Embryonic facial prominence (tissue), 1 donor: ENCODE results near the gene TMEM238.

Source experiments
- DNase-seq: peaks from one replicate; pipeline ENCODE4 v3.0.0-alpha.2; 2016; ENCODE audit errors: extremely low spot score

TMEM238 gene

GRCh38 chr19:55358493-55358892 lies 25.6 kb downstream of the TMEM238 start:
- DNase-seq: no peak

GRCh38 chr19:55355213-55355821 lies 28.8 kb downstream of the TMEM238 start:
- no peak for DNase-seq

GRCh38 chr19:55354698-55355212 lies 29.3 kb downstream of the TMEM238 start, which contains the start of gene COX6B2:
COX6B2 (minus strand) TSS chr19:55354719; CDS start chr19:55354521, 198 bp downstream.
- DNase-seq: no peak

DNA sequence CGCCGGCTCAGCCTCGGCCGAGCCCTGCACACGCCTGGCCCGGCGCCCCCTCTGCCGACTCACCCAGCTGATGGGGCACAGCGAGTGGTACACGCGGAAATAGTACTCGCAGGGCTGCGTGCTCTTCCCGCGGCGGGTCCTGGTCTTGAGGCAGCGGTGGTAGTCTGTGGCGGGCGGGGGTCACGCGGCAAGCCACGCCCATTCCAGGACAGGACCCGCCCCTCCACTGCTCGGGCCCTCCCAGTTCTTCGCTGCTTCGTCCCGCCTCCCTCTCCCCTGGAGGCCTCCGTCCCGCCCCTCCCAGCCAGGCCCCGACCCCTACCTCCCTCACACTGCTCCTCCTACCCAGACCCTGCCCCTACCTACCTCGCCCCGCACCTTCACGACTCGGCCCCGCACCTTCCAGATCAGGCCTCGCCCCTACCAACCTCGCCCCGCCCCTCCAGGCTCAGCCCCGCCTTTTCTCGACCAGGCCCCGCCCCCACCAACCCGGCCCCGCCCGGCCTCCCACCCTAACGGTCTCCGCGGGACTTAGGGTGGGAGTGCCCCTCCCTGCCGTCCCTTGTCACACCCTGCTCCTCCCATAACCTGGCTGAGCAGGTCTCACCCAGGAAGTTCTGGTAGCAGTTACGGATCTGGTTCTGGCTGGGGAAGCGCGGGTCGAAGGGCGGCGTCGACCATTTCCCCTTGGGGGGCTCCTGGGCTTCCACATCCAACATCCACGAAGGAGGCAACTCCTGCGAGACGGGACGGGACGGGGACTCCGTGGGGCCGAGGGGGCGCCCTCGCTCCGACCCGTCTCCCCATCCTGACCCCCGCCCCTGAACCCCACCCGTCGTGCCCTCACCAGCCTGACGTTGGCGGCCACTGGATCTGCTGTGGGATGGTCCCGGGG lies 30.0 kb downstream of the TMEM238 start:
- peak; percentile 40 for DNase-seq

DNA sequence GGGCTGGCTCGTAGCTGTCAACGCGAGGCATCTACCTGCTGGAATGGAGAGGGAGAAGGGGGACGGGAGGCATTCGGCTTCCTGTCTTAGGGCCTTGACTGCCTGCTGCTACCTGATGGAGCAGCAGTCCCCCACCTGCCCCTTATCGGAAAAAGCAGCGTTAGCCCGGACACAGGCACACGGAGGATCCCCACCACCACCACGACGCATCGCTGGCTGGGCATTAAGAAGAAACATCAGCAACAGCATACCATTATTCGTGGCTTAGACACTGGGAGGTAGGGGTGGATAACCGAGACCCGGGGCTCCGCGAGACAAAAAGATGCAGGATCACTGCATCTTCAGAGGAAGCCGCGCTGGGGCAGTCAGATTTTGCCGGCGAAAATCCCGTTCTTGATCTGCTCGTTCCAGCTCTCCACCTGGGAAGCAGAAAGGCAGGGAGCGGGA lies 30.7 kb downstream of the TMEM238 start:
- no peak for DNase-seq

DNA sequence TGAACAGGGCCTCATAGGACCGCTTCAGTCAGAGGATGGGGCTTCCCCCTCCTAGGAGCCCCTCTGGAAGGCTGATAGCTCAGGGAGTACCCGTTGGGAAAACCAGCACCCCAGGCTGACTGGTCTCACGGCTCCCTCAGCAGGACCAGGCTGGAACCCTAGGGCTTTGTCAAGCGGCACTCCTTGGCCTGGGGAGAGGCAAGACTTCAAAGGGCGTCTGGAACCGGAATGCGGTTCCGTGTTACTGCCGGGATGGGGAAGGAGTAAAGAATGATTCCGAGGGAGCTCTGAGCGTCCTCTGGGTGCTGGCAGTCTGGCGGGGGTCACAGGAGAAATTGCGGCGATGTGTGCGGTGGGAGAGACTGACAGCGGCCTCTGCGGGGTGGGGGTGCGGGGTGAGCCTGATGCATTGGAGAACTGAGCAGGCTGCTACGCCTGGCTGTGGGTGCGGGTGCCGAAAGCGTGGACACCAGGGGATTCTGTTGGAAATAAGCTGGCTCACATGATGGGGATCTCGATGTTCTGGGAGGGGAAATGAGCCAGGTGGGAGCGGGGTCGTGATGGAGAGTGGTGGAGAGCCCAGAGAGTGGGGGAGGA lies 31.4 kb downstream of the TMEM238 start:
- DNase-seq: no peak

DNA sequence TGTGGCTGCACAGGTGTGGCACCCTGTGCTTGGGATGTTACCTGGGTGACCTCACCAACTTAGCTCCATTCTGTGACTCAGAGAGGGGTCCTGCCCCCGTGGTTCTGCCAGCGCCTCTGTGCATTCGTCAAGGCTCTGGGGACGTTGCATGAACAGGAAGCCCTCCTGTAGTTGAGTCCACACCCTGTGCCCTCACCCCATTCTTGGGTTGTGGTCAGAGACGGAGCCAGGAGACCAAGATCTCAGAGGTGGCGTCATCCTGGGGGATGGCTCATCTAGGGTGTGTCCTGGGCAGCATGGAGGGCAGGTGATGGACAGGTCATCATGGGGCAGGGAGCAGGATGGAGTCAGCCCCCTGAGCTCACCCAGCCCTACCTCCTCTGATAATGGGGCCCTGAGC lies 32.1 kb downstream of the TMEM238 start:
- DNase-seq: no peak

DNA sequence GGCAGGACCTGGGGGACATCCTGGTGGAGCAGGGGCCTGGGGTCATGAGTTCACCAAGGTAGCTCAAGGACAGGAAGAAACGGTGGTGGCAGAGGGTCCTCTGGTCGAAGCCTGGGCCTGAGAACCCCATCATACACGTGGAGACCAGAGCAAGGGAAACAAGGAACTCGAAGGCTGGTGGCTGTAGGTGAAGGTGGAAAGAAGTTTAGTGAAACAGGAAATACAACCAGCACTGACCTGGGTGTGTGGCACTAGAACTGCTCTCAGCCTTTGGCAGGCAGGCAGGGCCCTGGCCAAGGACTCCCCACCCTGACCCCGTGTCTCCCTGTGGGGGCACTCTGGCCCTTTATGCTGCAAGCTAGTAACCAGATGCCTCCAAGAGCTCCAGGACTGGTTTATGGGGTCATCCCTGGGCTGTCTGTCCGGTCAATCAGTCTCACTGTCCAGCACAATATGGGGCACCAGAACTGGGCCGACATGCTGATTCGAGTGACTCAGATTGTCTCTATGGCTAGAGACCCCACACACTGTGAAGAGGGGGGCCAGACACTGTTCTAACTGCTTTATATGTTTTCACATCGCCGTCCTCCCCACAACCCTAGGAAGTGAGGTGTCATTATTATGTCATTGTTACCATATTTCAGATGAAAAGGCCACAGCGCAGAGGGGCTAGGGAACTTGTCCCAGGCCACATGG lies 33.3 kb downstream of the TMEM238 start:
- DNase-seq: no peak

DNA sequence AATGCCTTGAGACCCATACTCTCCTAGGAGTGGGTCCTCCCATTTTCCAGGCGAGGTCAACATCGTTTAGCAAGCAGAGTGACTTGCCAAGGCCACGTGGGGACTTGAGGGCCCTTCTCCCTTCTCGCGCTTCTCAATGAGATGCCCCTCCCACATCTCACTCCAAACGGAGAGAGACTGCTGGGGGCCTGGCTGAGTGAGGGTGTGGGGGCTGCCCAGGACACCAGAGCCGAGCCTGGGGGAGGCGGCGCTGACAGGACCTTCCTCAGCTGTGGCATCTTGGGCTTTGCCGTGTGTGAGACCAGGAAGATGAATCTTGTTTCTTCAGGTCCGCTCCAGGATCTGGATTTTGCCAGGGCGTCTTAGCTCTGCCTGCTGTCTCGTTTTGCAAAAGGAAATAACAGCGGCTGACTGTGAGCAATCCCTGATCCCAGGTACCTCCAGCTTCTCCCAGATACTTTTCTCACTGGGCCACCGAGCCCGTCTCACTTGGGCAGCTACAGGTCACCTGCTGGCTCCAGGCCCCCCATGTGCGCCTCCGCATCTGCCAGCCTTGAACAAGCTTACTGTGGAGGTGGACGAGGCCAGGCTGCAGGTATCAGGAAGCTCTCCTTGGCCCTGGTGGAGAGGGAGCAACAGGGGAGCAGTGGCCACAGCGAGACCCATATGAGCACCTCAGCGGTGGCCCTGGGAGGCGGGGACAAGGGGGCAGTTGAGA lies 35.6 kb downstream of the TMEM238 start:
- no peak for DNase-seq

DNA sequence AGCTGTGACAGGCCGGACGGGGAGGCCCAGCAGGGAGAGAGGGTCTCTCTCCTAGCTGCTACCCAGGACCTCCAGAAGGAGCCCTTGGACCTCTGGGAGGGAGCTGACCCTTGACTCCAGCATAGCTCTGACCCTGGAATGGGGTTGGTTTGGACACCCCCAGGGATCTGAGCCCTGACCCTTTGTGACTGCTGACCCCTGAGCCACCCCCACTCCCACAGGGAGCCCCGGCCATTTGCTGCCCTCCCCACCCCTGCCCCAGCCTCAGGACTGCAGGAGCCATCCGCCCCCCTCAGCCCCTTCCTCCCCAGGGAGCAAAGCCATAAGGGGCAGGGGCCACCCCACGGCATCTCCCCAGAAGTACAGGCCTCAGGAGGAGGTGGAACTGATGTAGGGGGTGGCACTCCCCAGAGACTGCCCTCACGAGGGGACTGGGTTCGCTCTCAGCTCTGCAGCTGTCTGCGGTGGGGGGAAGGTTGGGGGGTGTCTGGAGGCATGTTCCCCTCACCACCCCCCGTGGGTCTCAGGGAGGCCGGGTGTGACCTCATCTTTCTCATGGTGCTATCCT lies 36.6 kb downstream of the TMEM238 start:
- DNase-seq: no peak

DNA sequence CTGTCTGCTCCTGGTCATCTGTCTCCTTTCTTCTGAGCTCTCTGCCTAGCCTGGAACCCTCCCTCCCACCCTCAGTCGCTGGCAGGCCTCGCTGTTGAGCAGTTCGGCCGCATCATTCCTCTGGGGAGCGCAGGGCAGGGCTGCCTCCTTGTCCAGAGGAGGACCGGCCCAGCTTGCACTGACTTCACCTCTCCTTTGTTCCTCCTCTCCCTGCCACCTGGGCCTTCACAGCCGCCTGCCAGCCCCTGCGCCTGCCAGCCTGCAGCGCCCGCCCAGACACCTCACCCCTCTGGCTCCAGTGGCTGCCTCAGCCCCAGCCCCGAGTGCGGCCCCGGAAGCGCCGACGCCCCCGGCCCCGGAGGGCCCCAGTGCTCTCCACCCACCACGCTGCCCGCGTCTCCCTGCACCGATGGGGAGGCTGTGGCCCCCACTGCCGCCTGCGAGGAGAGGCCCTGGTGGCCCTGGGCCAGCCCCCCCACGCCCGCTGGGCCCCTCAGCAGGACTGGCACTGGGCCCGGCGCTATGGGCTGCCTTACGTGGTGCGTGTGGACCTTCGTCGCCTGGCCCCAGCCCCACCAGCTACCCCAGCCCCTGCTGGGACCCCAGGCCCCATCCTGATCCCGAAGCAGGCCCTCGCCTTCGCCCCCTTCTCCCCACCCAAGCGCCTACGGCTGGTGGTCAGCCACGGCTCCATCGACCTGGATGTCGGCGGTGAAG lies 37.2 kb downstream of the TMEM238 start:
- DNase-seq: no peak

- no peak for DNase-seq
Measured at GRCh38 chr19:55345818-55346724, 38.0 kb downstream of the TMEM238 start.

DNA sequence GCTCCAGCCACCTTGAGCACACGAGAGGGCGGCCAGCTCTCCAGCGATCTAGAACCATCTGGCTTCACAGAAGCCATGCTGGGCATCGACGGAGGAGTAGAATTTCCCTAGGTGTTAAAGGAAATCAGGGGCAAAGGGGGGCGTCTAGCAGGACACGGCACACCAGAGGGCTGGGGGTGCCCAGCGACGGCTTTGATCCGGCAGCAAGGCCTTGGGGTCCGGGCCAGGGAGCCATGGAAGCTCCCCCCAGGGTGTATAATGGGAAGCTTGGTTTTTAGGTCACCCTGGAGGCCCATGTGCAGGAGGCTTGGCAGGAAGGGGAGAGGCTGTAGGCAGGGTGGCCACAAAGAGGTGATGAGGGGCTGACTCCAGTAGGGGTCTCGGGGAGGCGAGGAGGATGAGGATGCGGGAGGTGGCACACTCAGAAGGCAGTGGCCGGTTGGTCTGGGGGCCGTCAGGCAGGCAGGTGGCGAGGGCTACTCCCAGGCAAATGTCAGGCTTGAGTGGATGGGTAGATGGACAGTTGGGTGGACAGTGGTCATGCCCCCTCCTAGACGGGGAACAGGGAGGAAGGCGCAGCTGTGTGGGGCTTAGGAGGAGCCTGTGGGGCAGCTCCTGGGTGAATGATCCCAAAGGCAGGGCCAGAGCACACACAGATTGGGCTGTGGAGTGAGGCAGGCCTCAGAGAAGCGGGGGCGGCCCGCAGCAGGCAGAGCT lies 38.8 kb downstream of the TMEM238 start:
- no peak for DNase-seq

DNA sequence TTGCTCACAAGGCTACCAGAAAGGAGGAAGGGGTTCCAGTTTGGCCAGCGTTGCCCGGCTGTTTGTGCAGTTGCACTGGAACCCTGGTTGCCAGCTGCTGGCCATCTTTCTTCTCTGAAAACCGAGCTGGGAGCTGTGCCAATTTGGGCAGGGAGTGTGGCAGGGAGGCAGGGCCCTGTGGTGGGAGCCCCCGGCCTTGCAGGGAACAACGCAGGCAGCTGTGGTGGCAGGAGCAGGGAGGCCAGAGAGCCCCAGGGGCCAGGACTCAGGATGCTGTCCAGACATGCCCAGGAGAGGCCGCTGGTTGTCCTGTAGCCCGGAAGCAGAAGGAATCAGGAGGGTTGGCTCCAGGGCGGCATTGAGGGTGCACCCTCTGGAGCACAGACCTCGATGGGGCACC lies 39.6 kb downstream of the TMEM238 start:
- no peak for DNase-seq

DNA sequence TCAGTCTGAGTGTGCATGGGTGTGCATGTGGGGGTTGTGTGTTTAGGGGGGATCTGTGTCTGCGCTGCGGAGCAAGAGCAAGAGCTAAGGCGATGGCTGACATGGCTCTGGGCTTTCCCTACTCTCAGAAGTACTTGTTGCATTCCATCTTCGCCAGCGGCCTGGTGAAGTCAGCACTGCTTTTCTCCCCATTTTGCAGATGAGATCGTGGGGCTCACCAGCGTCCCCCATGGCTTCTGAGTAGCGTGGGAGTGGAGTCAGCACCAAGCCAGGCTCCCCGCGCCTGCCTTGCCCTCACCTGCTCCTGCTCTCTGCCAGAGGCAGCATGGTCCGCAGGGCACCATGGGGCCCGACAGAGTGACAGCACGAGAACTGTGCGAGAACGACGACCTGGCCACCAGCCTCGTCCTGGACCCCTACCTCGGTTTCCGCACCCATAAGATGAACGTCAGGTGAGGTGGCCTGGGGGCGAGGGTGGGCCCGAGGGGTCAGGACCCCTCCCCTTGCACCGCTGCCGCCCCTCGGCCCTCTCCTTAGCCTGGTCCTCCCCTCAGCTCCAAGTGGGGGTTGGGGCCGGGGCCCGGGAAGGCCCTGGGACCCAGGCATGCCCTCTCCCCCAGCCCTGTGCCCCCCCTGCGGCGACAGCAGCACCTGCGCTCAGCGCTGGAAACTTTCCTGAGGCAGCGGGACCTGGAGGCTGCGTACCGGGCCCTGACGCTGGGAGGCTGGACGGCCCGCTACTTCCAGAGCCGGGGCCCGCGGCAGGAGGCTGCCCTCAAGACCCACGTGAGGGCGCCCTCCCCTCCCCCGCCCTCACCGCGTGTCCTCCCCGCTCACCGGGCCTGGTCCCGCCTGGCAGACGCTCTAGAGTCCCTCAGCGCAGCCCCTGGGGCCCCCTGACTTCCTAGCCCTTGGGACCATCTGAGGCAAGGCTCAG lies 42.2 kb downstream of the TMEM238 start:
- no peak for DNase-seq

DNA sequence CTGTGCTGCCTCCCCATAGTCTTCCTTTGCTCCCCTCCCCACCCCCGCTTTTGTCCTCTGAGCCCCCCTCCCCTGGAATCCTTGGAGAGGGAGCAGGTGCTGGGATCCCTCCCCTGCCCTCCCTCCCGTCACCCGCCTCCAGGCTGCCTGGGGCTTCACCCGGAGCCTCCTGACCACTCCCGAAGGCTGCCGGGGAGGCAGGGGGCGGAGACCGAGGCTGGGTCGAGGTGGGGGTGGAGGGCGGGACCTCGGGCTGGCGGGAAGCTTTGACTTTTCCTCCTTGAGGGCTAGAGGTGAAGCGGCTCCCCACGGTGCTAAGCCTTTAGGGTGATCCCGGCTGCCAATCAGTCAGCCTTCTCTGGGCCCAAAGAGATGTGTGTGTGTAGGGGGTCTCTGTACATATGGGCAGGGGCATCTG lies 42.9 kb downstream of the TMEM238 start:
- DNase-seq: no peak

- DNase-seq: no peak
Measured at GRCh38 chr19:55340784-55341147, 43.3 kb downstream of the TMEM238 start.
